Liver (tissue), 2 donors: ENCODE results near the gene PIGN.

Experiments used
- CTCF ChIP-seq: fragments of 150-350 bp; IDR thresholded peaks from 2 replicates; pipeline ENCODE4 v1.5.1; 2017; ENCODE audit warnings: improper control_type of control experiment, low read depth, low read length; ENCODE audit not compliant: missing input control
- MAX ChIP-seq: IDR thresholded peaks from 2 replicates; pipeline ENCODE4 v1.6.1; 2016; ENCODE audit warnings: antibody characterized with exemption
- donor health status: healthy.

DNA sequence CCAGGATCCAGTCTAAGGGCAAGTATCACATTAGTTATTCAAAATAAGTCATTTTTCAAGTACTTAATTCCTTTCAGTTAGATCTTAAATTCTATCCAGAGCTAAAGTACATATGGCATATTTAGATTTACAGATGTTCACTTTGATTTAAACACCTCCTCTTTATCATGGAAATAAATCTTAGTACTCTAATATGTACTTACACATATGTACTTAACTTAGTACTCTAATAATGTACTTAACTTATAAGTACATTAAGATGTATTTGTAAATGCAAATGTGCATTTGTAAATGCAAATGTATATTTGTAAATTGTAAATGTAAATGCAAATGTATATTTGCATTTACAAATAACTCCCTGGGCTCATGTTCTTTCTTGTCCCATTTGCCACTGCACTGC is 14.6 kb downstream of the PIGN start:
- TF ChIP-seq CTCF, result no peak
- TF ChIP-seq MAX, result no peak
